Occipital lobe (tissue), 2 donors: ENCODE measurements around the gene SLC25A42. TPM values are rescaled to one million over a fixed set of nuclear protein-coding genes. Genes with fewer than 3 reads are reported as not detected.
"Not testable (repeated sequence)": the region's sequence is repeated elsewhere in the genome, so short reads cannot be mapped to it uniquely, and the experiment has no call there.

ENCODE experiments used
- DNase-seq: peaks from one replicate; lab custom pipeline; 2025; lab: John Stamatoyannopoulos, UW
- total RNA-seq: library from RNA; depleted of rRNA; stranded (reverse); fragments of >200 nt; gene quantifications from one replicate; pipeline ENCODE4 v1.2.3, GENCODE V29; 2014

SLC25A42 gene
- 12.6 TPM for total RNA-seq

- DNase-seq: peak; percentile 100
Observed at GRCh38 chr19:19063183-19064097, at the start of gene SLC25A42. Gene SLC25A42 (plus strand): TSS chr19:19063994. CDS start chr19:19096125, 32,131 bp downstream.

GRCh38 chr19:19021115-19021514, 42.7 kb upstream of the SLC25A42 start:
- DNase-seq: no peak

GRCh38 chr19:19022380-19022961, 41.3 kb upstream of the SLC25A42 start:
- DNase-seq: no peak

- DNase-seq: not testable (repeated sequence)
Observed at GRCh38 chr19:19023376-19023775, 40.4 kb upstream of the SLC25A42 start.

- no peak for DNase-seq
Observed at GRCh38 chr19:19025861-19026260, 37.9 kb upstream of the SLC25A42 start.

- DNase-seq: no peak
Observed at GRCh38 chr19:19026299-19026971, 37.4 kb upstream of the SLC25A42 start.

- DNase-seq: no peak
Observed at GRCh38 chr19:19027228-19027627, 36.6 kb upstream of the SLC25A42 start.

- no peak for DNase-seq
Observed at GRCh38 chr19:19028526-19028925, 35.3 kb upstream of the SLC25A42 start.

- no peak for DNase-seq
Observed at GRCh38 chr19:19031891-19032290, 31.9 kb upstream of the SLC25A42 start.

GRCh38 chr19:19032420-19033175, 31.2 kb upstream of the SLC25A42 start:
- DNase-seq: peak; percentile 80

GRCh38 chr19:19033176-19033425, 30.7 kb upstream of the SLC25A42 start:
- no peak for DNase-seq

GRCh38 chr19:19033426-19034203, 30.2 kb upstream of the SLC25A42 start, which contains the start of the genes ARMC6 and SUGP2:
Gene ARMC6 (plus strand): TSS chr19:19033603. CDS start chr19:19034210, 607 bp downstream.
Gene SUGP2 (minus strand): TSS chr19:19033517. CDS start chr19:19031071, 2,446 bp downstream.
- DNase-seq: peak; percentile 74

GRCh38 chr19:19034204-19034624, 29.6 kb upstream of the SLC25A42 start:
- peak; percentile 29 for DNase-seq

- DNase-seq: no peak
Observed at GRCh38 chr19:19039901-19040300, 23.9 kb upstream of the SLC25A42 start.

GRCh38 chr19:19040417-19040816, 23.4 kb upstream of the SLC25A42 start:
- DNase-seq: no peak

GRCh38 chr19:19042732-19043280, 21.0 kb upstream of the SLC25A42 start:
- DNase-seq: no peak

- DNase-seq: no peak
Observed at GRCh38 chr19:19043481-19043880, 20.3 kb upstream of the SLC25A42 start.

GRCh38 chr19:19043881-19044280, 19.9 kb upstream of the SLC25A42 start:
- no peak for DNase-seq

- DNase-seq: no peak
Observed at GRCh38 chr19:19049406-19049805, 14.4 kb upstream of the SLC25A42 start.

- no peak for DNase-seq
Observed at GRCh38 chr19:19050104-19050503, 13.7 kb upstream of the SLC25A42 start.
